ENCODE data around the gene HSPA5. TPM values are rescaled to one million over a fixed set of nuclear protein-coding genes. Genes with fewer than 3 reads are reported as not detected.
A peak's percentile ranks its signal among the peaks of the same experiment; 100 is the strongest.

HSPA5 gene
- total RNA-seq, 4 donors from 2014 or later = 53.7 to 88.5 (median 81.5) TPM

- WGBS, 2 donors (ENCODE audit: low coverage in 1 of 2) = 0% methylated on average over 8 of the region's 82 CpGs
- peak; percentile 99 for ATAC-seq
- H3K9me3 ChIP-seq = no peaks in the 10 kb centered on the region
- peak within 1 kb of the TSS; percentile 72 to 99 for H3K4me3 ChIP-seq
- no peaks in the 10 kb centered on the region for H3K27me3 ChIP-seq
- H3K4me1 ChIP-seq = peaks cover 3 to 56% (median 19%) of the 10 kb centered on the region in 3 donors
- no peaks in the 10 kb centered on the region for H3K36me3 ChIP-seq
- TF ChIP-seq POLR2A (IDR thresholded peaks at IDR 0.05) (peak; percentile 81 to 85), CTCF (IDR thresholded peaks at IDR 0.05) (peak in 3 of 4 experiments; percentile 70 to 76 (median 73)), POLR2AphosphoS5 (IDR thresholded peaks at IDR 0.05) (peak; percentile 91), EP300 (IDR thresholded peaks at IDR 0.05) (no peak)
- H3K27ac ChIP-seq = peak within 1 kb of the TSS; percentile 86 to 98 (median 96)
These were observed 51.5 kb downstream of the HSPA5 start, which contains the start of gene PPP6C for GRCh38 chr9:125189361-125190289. PPP6C (minus strand) TSS chr9:125189803; CDS start chr9:125189718, 85 bp downstream.

- Histone ChIP-seq H3K4me3 (peak overlapping the region; percentile 72 to 99), H3K27ac (peak overlapping the region; percentile 86 to 98 (median 96)), H3K9me3 (no peaks in the 10 kb centered on the region), H3K27me3 (no peaks in the 10 kb centered on the region), H3K4me1 (peaks cover 3 to 63% (median 20%) of the 10 kb centered on the region in 3 donors), H3K36me3 (no peaks in the 10 kb centered on the region)
- no peak for ATAC-seq
- no peak for TF ChIP-seq POLR2AphosphoS5 (IDR thresholded peaks at IDR 0.05)
- TF ChIP-seq POLR2A (IDR thresholded peaks at IDR 0.05) = no peak
- no peak for TF ChIP-seq EP300 (IDR thresholded peaks at IDR 0.05)
- no peak for TF ChIP-seq CTCF (IDR thresholded peaks at IDR 0.05)
- 0% methylated on average over 9 to 10 of the region's 26 CpGs for WGBS, 2 donors (ENCODE audit: low coverage in 1 of 2)
These were observed 52.2 kb downstream of the HSPA5 start for GRCh38 chr9:125189011-125189360.

Small RNAs within 50 kb of the gene (small RNA-seq; reads per million reads assigned to genes)
- 0 reads per million in 4 donors for gene AL354710.1

Other genes with a start within 250 kb of the HSPA5 start
- 10 to 100 TPM in 1 of 4 donors, 1 to 10 TPM in 3; 6.9 to 15.9 (median 7.7) TPM for gene SCAI, start 97.8 kb downstream of the HSPA5 start, total RNA-seq
- gene PPP6C, start 51.5 kb downstream of the HSPA5 start, total RNA-seq = 10 to 100 TPM; 28.5 to 49.9 (median 38.0) TPM
- gene RABEPK, start 40.8 kb downstream of the HSPA5 start, total RNA-seq = 10 to 100 TPM; 10.9 to 16.5 (median 13.4) TPM
- 10 to 100 TPM; 41.2 to 61.4 (median 48.6) TPM for gene GAPVD1, start 20.5 kb upstream of the HSPA5 start, total RNA-seq